ENCODE data around the gene SP2. TPM values are rescaled to one million over a fixed set of nuclear protein-coding genes. Genes with fewer than 3 reads are reported as not detected.

Gene SP2
- total and polyA plus RNA-seq, 2 of the 8 experiments (the other 6 are each of a cell fraction or from before 2014, with no cell fraction given) = 5.6 to 13.8 TPM

DNA sequence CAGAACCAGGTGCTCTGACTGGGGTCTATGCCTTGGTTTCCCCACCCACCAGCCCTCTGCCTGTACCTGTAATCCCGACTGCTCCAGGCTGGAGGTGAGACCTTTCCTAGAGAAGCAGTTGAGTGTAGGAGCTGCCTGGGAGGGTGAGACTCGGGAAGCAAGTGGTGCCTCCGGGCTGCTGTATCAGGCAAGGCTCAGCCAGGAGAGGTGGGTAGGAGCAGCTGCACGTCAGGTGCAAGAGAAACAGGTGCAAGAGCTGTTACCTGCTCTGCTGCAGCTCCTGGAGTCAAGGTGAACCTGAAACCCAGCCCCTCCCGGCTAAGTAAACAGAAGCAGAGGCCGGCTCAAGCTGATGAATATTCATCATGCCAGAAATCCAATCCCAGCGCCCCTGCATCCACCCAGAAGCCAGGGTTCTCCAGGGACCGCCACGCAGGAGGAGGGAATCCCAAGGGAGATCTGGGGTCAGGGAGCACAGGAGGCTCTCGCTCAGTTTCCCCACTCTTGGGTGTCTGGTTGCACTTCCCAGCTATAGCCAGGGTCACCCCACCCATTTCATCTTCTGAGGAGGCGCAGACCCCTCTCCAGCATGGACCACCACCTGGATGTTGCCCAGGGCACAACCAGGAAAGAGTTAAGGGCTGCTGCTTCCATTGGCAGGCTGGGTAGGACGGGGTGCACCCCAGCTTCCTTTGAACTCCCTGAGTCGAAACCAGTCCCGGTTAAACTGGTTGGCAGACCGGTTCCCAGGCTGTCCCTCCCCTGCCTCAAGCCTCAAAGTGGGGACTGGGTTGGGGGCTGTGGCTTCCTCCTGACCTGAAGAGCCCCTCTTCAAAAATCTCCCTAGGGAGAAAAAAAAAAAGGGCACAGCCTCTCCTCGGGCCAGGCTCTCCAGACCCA, 61.8 kb downstream of the SP2 start, which contains the start of gene PRR15L (continued):
- TF ChIP-seq CBX5 (IDR thresholded peaks at IDR 0.05; ENCODE audit: low read depth, low read length) = no peak
- no peak for TF ChIP-seq BCL11A (IDR thresholded peaks at IDR 0.05; ENCODE audit: low read depth in 2 of 2, low read length in 2 of 2)
- no peak for TF ChIP-seq CEBPB (IDR thresholded peaks at IDR 0.05; ENCODE audit: low read depth, low read length)
- no peak for TF ChIP-seq CBX8 (IDR thresholded peaks at IDR 0.05; ENCODE audit: borderline replicate concordance, low read depth, low read length)
- no peak for TF ChIP-seq TBP (IDR thresholded peaks at IDR 0.05; ENCODE audit: low read depth, low read length)
- 0 out of 2 replicates have a peak, but pooled peaks have one; percentile 9 for TF ChIP-seq TAF1 (IDR thresholded peaks at IDR 0.05; ENCODE audit: low read depth, low read length)
- TF ChIP-seq YY1 (IDR thresholded peaks at IDR 0.05; ENCODE audit: low read depth, low read length) = no peak
- no peak for TF ChIP-seq EZH2 (IDR thresholded peaks at IDR 0.05; ENCODE audit: low read depth, low read length, severe bottlenecking)
- TF ChIP-seq KDM1A (IDR thresholded peaks at IDR 0.05; ENCODE audit: borderline replicate concordance, low read length) = no peak
- TF ChIP-seq RBBP5 (IDR thresholded peaks at IDR 0.05; ENCODE audit: borderline replicate concordance, low read depth, low read length) = no peak
- no peak for TF ChIP-seq SRF (IDR thresholded peaks at IDR 0.05; ENCODE audit: low read depth, low read length)
- TF ChIP-seq RNF2 (IDR thresholded peaks at IDR 0.05; ENCODE audit: borderline replicate concordance, low read depth, low read length, missing control alignments, poor library complexity, severe bottlenecking) = no peak
- TF ChIP-seq TAF7 (optimal IDR thresholded peaks at IDR 0.05; ENCODE audit: borderline replicate concordance, low read depth, low read length) = no peak
- TF ChIP-seq SP2 (IDR thresholded peaks at IDR 0.05; ENCODE audit: low read length) = no peak
- no peak for TF ChIP-seq CHD2 (IDR thresholded peaks at IDR 0.05; ENCODE audit: low read length)
- no peak for TF ChIP-seq HDAC2 (IDR thresholded peaks at IDR 0.05; ENCODE audit: borderline replicate concordance in 1 of 2, low read depth in 2 of 2, low read length in 2 of 2)
- TF ChIP-seq ASH2L (IDR thresholded peaks at IDR 0.05; ENCODE audit: low read length) = peak; percentile 34
